DOHH2 (cell line): Measurements from ENCODE around the gene COIL.

Experiments
- H3F3A ChIP-seq: fragments of 200-600 bp; sonication (generic), shearing (Covaris generic); 2 replicates; pipeline ENCODE4 v1.6.0; 2016; ENCODE audit warnings: antibody characterized with exemption, mild to moderate bottlenecking; ENCODE audit not compliant: control insufficient read depth, insufficient read depth
- H3K27ac ChIP-seq: fragments of 200-600 bp; sonication (generic); 2 replicates; pipeline ENCODE4 v1.5.1; 2014; ENCODE audit warnings: low read depth, mild to moderate bottlenecking, low read length, moderate library complexity
- H3K27me3 ChIP-seq: fragments of 200-600 bp; sonication (generic); 2 replicates; pipeline ENCODE4 v1.6.1; 2014; ENCODE audit warnings: mild to moderate bottlenecking, low read length, mixed read lengths; ENCODE audit not compliant: control insufficient read depth
- H3K36me3 ChIP-seq: fragments of 200-600 bp; sonication (generic); 2 replicates; pipeline ENCODE4 v1.6.1; 2014; ENCODE audit warnings: mild to moderate bottlenecking, low read length, moderate library complexity, mixed read lengths; ENCODE audit not compliant: control insufficient read depth
- H3K4me1 ChIP-seq: fragments of 200-600 bp; sonication (generic); 2 replicates; pipeline ENCODE4 v1.6.1; 2014; ENCODE audit warnings: mild to moderate bottlenecking, low read length, mixed read lengths; ENCODE audit not compliant: control insufficient read depth
- H3K4me2 ChIP-seq: fragments of 200-600 bp; sonication (generic); 2 replicates; pipeline ENCODE4 v1.6.0; 2014; ENCODE audit warnings: mild to moderate bottlenecking, low read length, moderate library complexity
- H3K4me3 ChIP-seq: fragments of 200-600 bp; sonication (generic); 2 replicates; pipeline ENCODE4 v1.5.1; 2014; ENCODE audit warnings: mild to moderate bottlenecking, low read length, mixed read lengths
- H3K79me2 ChIP-seq: fragments of 200-600 bp; sonication (generic); 2 replicates; pipeline ENCODE4 v1.6.1; 2014; ENCODE audit warnings: mild to moderate bottlenecking, low read length, mixed read lengths; ENCODE audit not compliant: control insufficient read depth
- H3K9me2 ChIP-seq: fragments of 200-600 bp; sonication (generic); replicated peaks from 2 replicates; pipeline ENCODE4 v1.6.1; 2014; ENCODE audit warnings: mild to moderate bottlenecking, low read length, mixed read lengths; ENCODE audit not compliant: control insufficient read depth
- H3K9me3 ChIP-seq: fragments of 200-600 bp; sonication (generic); 2 replicates; pipeline ENCODE4 v1.6.1; 2014; ENCODE audit warnings: antibody characterized with exemption, low read length, mixed read lengths; ENCODE audit not compliant: control insufficient read depth, insufficient read depth
- H4K20me1 ChIP-seq: fragments of 200-600 bp; sonication (generic); 2 replicates; pipeline ENCODE4 v1.6.0; 2014; ENCODE audit warnings: low read depth, mild to moderate bottlenecking, antibody characterized with exemption, low read length, moderate library complexity; ENCODE audit not compliant: control insufficient read depth, insufficient read depth
- EZH2phosphoT487 ChIP-seq: fragments of 200-600 bp; sonication (generic); IDR thresholded peaks from 2 replicates; pipeline ENCODE4 v1.6.1; 2017; ENCODE audit warnings: borderline replicate concordance, mild to moderate bottlenecking, antibody characterized with exemption, low read length, moderate library complexity, mixed read lengths
- TF ChIP-seq, protein P1 (sequence below): fragments of 200-600 bp; sonication (generic); IDR thresholded peaks from one replicate; pipeline ENCODE4 v1.5.1; 2014; ENCODE audit warnings: antibody characterized with exemption, mild to moderate bottlenecking, low read depth, low read length; ENCODE audit not compliant: poor library complexity, severe bottlenecking

Gene COIL

DNA sequence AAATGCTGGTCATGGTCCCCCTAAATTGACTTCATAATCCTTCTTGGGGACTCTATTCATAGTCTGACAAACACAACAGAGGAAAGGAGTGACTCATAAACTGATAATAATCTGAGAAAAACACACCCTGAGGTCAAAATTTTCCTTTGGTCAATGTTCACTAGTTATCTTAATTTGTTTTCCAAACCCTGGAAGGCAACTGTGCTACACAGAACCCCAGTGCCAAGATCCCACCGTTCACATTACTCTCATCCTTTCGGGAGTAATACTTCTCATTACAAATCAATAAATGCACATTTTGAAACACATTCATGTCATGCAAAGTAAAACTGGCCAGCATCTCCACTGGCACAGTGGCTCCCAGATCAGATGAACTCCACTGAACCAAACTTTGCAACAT is 23.2 kb downstream of the COIL start:
- TF ChIP-seq, protein P1, sequence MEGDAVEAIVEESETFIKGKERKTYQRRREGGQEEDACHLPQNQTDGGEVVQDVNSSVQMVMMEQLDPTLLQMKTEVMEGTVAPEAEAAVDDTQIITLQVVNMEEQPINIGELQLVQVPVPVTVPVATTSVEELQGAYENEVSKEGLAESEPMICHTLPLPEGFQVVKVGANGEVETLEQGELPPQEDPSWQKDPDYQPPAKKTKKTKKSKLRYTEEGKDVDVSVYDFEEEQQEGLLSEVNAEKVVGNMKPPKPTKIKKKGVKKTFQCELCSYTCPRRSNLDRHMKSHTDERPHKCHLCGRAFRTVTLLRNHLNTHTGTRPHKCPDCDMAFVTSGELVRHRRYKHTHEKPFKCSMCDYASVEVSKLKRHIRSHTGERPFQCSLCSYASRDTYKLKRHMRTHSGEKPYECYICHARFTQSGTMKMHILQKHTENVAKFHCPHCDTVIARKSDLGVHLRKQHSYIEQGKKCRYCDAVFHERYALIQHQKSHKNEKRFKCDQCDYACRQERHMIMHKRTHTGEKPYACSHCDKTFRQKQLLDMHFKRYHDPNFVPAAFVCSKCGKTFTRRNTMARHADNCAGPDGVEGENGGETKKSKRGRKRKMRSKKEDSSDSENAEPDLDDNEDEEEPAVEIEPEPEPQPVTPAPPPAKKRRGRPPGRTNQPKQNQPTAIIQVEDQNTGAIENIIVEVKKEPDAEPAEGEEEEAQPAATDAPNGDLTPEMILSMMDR: no peak
- no peak for TF ChIP-seq EZH2phosphoT487
- Histone ChIP-seq H3K4me2 (no peak overlapping the region), H3K27me3 (no peaks in the 10 kb centered on the region), H3K79me2 (no peaks in the 10 kb centered on the region), H3K4me3 (no peak overlapping the region), H3F3A (no peaks in the 10 kb centered on the region; the same call in 1 of the 2 replicates), H3K36me3 (peaks cover 46% of the 10 kb centered on the region), H3K27ac (no peak overlapping the region), H3K9me2 (no peaks in the 10 kb centered on the region), H4K20me1 (no peaks in the 10 kb centered on the region), H3K4me1 (no peaks in the 10 kb centered on the region), H3K9me3 (no peaks in the 10 kb centered on the region)

DNA sequence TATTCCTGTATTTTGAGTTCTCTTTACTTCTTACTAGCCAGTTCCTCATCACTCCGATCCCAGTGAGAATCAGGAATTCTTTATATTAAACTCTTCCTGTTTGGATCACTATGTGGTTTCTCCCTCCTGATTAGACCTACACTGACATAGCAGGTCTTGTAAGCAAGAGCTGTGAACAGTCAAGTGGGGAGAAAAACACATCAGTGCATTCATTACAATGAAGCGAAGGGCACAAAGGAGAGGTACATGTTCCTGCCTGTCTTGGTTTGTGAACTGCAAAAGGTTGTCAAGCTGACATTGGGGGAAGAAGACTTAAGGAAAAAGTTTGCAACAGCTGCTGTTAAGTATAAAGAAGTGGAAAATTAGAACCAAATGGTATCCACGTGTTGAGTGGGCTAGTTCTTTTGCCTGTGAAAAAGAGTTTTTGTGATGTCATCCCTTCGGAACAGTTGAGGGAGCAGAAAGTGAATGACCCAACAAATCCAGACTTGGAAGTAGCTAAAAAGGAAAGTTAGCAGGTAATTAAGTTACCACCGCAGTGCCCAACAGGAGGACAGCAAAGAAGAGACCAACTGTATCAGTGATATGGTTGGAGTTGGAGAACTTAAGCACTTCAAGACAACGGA is 24.0 kb downstream of the COIL start:
- H3K36me3 ChIP-seq: peaks cover 44% of the 10 kb centered on the region
- H3K27ac ChIP-seq: no peak overlapping the region
- H3F3A ChIP-seq: no peaks in the 10 kb centered on the region; the same call in 1 of the 2 replicates

DNA sequence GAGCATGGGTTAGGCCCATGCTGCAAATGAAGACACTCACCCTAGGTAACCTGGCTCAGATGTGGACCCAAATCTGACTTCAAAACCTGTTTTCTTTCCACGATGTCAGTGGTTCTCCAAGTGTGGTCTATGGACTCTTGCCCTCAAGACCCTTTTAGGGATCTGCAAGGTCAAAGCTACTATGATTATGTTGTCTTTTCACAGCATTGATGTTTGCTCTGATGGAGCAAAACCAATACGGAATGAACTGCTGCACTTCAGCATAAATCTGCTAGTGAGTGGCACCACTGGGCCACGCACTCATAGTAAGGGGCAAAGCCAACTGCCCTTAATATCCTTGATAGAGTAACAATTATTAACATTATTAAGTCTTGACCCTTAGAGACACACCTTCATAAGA is 25.4 kb downstream of the COIL start:
- Histone ChIP-seq H3K4me3 (no peak overlapping the region), H3K79me2 (no peaks in the 10 kb centered on the region), H3K27ac (no peak overlapping the region), H3K36me3 (peaks cover 38% of the 10 kb centered on the region), H3K4me1 (no peaks in the 10 kb centered on the region), H4K20me1 (no peaks in the 10 kb centered on the region), H3K4me2 (no peak overlapping the region), H3K27me3 (no peaks in the 10 kb centered on the region), H3K9me3 (peaks cover 11% of the 10 kb centered on the region), H3K9me2 (no peaks in the 10 kb centered on the region), H3F3A (no peaks in the 10 kb centered on the region; the same call in none of the 2 replicates)
- TF ChIP-seq, protein P1: no peak
- no peak for TF ChIP-seq EZH2phosphoT487

More for the DNA sequence above, 24.0 kb downstream of the COIL start:
- H4K20me1 ChIP-seq: no peaks in the 10 kb centered on the region
- no peaks in the 10 kb centered on the region for H3K9me2 ChIP-seq
- peaks cover 2% of the 10 kb centered on the region; the same call in 1 of the 2 replicates for H3K9me3 ChIP-seq
- no peaks in the 10 kb centered on the region for H3K79me2 ChIP-seq
- H3K4me3 ChIP-seq: no peak overlapping the region
- no peaks in the 10 kb centered on the region for H3K27me3 ChIP-seq
- H3K4me2 ChIP-seq: no peak overlapping the region
- TF ChIP-seq, protein P1: no peak
- TF ChIP-seq EZH2phosphoT487: no peak
- no peaks in the 10 kb centered on the region for H3K4me1 ChIP-seq
